ENCODE results near the gene AGXT.

The AGXT gene

DNA sequence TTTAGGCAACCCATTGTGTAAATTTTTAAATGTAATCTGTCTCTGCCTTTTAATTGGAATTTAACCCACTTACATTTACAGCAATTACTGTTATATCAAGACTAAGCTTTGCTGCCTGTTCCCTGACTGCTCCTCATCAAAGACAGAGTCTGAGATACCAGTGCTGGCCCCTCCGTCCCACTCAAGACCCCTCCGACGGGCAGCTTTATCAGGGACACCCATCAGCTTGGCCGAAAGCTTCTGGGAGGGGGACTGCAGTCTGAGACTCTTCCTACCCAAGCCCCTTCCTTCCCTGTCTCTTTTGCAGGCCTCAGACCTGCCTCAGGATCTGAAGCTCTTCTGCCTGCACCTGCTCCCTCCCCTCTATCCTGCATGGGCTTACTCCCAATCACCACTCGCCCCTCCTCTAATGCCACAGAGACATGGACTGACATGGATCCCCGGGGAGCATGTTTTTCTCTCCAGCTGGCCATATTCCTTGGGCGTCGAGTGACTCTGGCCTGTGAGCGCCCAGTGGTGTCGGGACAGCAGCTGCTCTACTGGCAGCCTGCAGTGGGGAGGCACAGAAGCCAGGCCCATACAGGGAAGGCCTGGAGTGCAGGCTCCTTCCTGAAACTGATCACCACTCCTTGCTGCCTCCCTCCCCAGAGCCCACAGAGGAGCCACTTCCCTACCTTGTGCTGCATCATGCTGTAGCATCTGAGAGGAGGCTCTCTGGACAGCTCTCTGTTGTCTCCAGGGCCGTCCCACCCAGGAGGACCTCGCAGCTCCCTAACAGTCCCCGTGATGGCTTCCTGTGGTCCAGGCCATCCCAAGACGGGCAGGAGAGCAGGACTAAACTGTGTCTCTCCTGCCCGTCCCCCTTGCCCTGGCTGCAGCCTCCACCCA, 44.9 kb upstream of the AGXT start:
- Histone ChIP-seq H3K9ac (ENCODE audit: insufficient read length) (no peak overlapping the region), H3K9me3 (ENCODE audit: low read depth, low read length) (no peaks in the 10 kb centered on the region), H3K36me3 (ENCODE audit: insufficient read depth, low read length) (no peaks in the 10 kb centered on the region), H3K4me3 (no peak overlapping the region), H3K27ac (no peak overlapping the region)
- no peak for DNase-seq (ENCODE audit: low read depth, low spot score)
- no peak for TF ChIP-seq FOXP2 (optimal IDR thresholded peaks at IDR 0.05; ENCODE audit: control extremely low read depth, extremely low read length, insufficient read depth)
- TF ChIP-seq EZH2 (IDR thresholded peaks at IDR 0.05), result no peak
- no peak for TF ChIP-seq POLR2AphosphoS5 (IDR thresholded peaks at IDR 0.05; ENCODE audit: borderline replicate concordance, low read depth, low read length)

- TF ChIP-seq FOXP2 (optimal IDR thresholded peaks at IDR 0.05; ENCODE audit: control extremely low read depth, extremely low read length, insufficient read depth), result no peak
- TF ChIP-seq EZH2 (IDR thresholded peaks at IDR 0.05), result no peak
- no peak for TF ChIP-seq POLR2AphosphoS5 (IDR thresholded peaks at IDR 0.05; ENCODE audit: borderline replicate concordance, low read depth, low read length)
- H3K36me3 ChIP-seq (ENCODE audit: insufficient read depth, low read length), result no peaks in the 10 kb centered on the region
- no peak overlapping the region for H3K4me3 ChIP-seq
- H3K9ac ChIP-seq (ENCODE audit: insufficient read length), result no peak overlapping the region
- DNase-seq (ENCODE audit: low read depth, low spot score), result no peak
- no peaks in the 10 kb centered on the region for H3K9me3 ChIP-seq (ENCODE audit: low read depth, low read length)
- H3K27ac ChIP-seq, result no peak overlapping the region
Measured at GRCh38 chr2:240825476-240825875, 43.1 kb upstream of the AGXT start.

DNA sequence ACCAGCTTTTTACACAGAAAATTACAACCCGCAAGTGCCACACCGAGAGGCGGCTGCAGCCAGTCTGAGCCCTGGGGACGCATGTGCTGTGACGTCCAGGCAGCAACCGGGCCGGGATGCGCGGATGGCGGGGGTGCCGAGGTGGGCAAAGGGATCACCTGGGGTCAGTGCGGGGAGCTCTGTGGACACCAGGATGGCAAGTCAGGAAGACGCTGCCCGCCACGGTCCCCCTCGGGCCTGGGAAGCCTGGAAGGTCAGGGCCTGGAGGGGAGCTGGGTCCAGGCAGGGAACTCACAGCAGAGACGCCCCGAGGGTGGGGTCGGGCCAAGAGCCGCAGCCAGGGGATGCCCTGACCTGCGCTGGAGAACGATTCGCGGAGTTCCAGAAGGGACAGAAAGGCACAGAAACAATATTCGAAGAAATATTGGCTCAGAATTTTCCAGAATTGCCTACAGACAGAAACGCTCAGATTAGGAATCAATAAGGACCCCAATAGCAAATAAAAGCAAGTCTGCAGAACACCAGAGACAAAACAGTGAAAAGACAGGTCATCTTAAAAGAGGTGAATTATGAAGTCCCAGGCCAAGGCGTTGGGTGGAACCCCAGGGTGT, 36.9 kb upstream of the AGXT start:
- Histone ChIP-seq H3K4me3 (peak overlapping the region; percentile 75), H3K27ac (no peak overlapping the region), H3K9ac (ENCODE audit: insufficient read length) (peak overlapping the region; percentile 62), H3K9me3 (ENCODE audit: low read depth, low read length) (no peaks in the 10 kb centered on the region), H3K36me3 (ENCODE audit: insufficient read depth, low read length) (no peaks in the 10 kb centered on the region)
- TF ChIP-seq EZH2 (IDR thresholded peaks at IDR 0.05) (no peak), POLR2AphosphoS5 (IDR thresholded peaks at IDR 0.05; ENCODE audit: borderline replicate concordance, low read depth, low read length) (no peak), FOXP2 (optimal IDR thresholded peaks at IDR 0.05; ENCODE audit: control extremely low read depth, extremely low read length, insufficient read depth) (no peak)
- DNase-seq (ENCODE audit: low read depth, low spot score), result no peak

GRCh38 chr2:240832205-240832727, 36.4 kb upstream of the AGXT start:
- TF ChIP-seq POLR2AphosphoS5 (IDR thresholded peaks at IDR 0.05; ENCODE audit: borderline replicate concordance, low read depth, low read length) (no peak), FOXP2 (optimal IDR thresholded peaks at IDR 0.05; ENCODE audit: control extremely low read depth, extremely low read length, insufficient read depth) (no peak), EZH2 (IDR thresholded peaks at IDR 0.05) (no peak)
- Histone ChIP-seq H3K36me3 (ENCODE audit: insufficient read depth, low read length) (no peaks in the 10 kb centered on the region), H3K9ac (ENCODE audit: insufficient read length) (peak overlapping the region; percentile 62), H3K27ac (no peak overlapping the region), H3K4me3 (peak overlapping the region; percentile 75), H3K9me3 (ENCODE audit: low read depth, low read length) (no peaks in the 10 kb centered on the region)
- DNase-seq (ENCODE audit: low read depth, low spot score), result peak; percentile 45

- no peak overlapping the region for H3K4me3 ChIP-seq
- no peak overlapping the region for H3K27ac ChIP-seq
- no peaks in the 10 kb centered on the region for H3K36me3 ChIP-seq (ENCODE audit: insufficient read depth, low read length)
- no peaks in the 10 kb centered on the region for H3K9me3 ChIP-seq (ENCODE audit: low read depth, low read length)
- DNase-seq (ENCODE audit: low read depth, low spot score), result no peak
- H3K9ac ChIP-seq (ENCODE audit: insufficient read length), result no peak overlapping the region
- no peak for TF ChIP-seq EZH2 (IDR thresholded peaks at IDR 0.05)
- no peak for TF ChIP-seq POLR2AphosphoS5 (IDR thresholded peaks at IDR 0.05; ENCODE audit: borderline replicate concordance, low read depth, low read length)
- no peak for TF ChIP-seq FOXP2 (optimal IDR thresholded peaks at IDR 0.05; ENCODE audit: control extremely low read depth, extremely low read length, insufficient read depth)
Measured at GRCh38 chr2:240832921-240833494, 35.6 kb upstream of the AGXT start.

GRCh38 chr2:240833724-240834285, 34.8 kb upstream of the AGXT start:
- no peak overlapping the region for H3K9ac ChIP-seq (ENCODE audit: insufficient read length)
- no peak overlapping the region for H3K27ac ChIP-seq
- no peaks in the 10 kb centered on the region for H3K36me3 ChIP-seq (ENCODE audit: insufficient read depth, low read length)
- H3K9me3 ChIP-seq (ENCODE audit: low read depth, low read length), result no peaks in the 10 kb centered on the region
- H3K4me3 ChIP-seq, result no peak overlapping the region
- no peak for DNase-seq (ENCODE audit: low read depth, low spot score)
- TF ChIP-seq FOXP2 (optimal IDR thresholded peaks at IDR 0.05; ENCODE audit: control extremely low read depth, extremely low read length, insufficient read depth), result no peak
- TF ChIP-seq EZH2 (IDR thresholded peaks at IDR 0.05), result no peak
- TF ChIP-seq POLR2AphosphoS5 (IDR thresholded peaks at IDR 0.05; ENCODE audit: borderline replicate concordance, low read depth, low read length), result no peak

DNA sequence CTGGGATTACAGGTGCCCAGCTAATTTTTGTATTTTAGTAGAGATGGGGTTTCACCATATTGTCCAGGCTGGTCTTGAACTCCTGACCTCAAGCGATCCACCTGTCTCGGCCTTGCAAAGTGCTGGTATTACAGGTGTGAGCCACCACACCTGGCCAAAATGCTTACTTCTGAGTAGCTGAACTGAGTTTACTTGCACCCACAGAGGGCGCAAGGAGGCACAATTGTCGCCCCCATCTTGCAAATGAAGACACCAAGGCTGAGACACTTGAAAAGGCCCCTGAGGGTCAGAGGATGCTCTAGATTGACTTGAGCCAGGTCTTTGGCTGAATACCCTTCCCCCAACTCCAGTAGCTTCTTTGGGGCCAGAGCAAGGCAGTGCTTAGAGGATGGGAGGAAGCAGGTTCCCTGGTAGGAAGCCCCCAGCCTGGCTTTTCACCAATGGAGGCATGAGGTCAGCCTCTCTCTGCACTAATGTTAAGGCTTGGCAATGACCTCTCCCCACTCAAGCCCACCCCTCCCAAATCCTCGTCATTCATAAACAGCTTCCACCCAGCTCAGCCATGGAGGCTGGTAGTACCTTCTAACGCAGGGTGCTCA, 34.1 kb upstream of the AGXT start:
- DNase-seq (ENCODE audit: low read depth, low spot score), result no peak
- Histone ChIP-seq H3K36me3 (ENCODE audit: insufficient read depth, low read length) (no peaks in the 10 kb centered on the region), H3K9ac (ENCODE audit: insufficient read length) (no peak overlapping the region), H3K4me3 (no peak overlapping the region), H3K9me3 (ENCODE audit: low read depth, low read length) (no peaks in the 10 kb centered on the region), H3K27ac (no peak overlapping the region)
- no peak for TF ChIP-seq EZH2 (IDR thresholded peaks at IDR 0.05)
- no peak for TF ChIP-seq FOXP2 (optimal IDR thresholded peaks at IDR 0.05; ENCODE audit: control extremely low read depth, extremely low read length, insufficient read depth)
- TF ChIP-seq POLR2AphosphoS5 (IDR thresholded peaks at IDR 0.05; ENCODE audit: borderline replicate concordance, low read depth, low read length), result no peak
